ENCODE results near the gene ZFP1.
"Not testable (repeated sequence)": the region's sequence is repeated elsewhere in the genome, so short reads cannot be mapped to it uniquely, and the experiment has no call there.

ZFP1 gene

DNA sequence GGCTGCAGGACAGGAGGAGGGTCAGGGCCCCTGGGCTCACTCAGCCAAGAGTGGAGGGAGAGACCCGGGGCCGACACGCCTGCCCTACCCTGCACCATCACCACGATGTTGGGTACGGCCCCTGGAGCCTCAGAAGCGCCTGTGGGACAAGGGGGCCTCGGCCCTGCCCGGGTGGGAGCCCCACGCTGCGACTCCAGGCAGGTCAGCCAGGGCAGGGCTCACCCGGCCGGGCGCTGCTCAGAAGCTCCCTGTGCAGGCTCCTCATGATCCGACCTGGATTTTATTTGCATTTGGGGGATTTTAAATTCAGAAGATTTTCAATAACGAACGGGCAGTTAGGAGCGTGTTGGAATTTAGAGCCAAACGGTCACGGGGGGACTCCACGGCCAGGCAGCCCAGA lies 56.6 kb downstream of the ZFP1 start:
- not testable (repeated sequence) for DNase-seq (ENCODE audit: low read depth)

DNA sequence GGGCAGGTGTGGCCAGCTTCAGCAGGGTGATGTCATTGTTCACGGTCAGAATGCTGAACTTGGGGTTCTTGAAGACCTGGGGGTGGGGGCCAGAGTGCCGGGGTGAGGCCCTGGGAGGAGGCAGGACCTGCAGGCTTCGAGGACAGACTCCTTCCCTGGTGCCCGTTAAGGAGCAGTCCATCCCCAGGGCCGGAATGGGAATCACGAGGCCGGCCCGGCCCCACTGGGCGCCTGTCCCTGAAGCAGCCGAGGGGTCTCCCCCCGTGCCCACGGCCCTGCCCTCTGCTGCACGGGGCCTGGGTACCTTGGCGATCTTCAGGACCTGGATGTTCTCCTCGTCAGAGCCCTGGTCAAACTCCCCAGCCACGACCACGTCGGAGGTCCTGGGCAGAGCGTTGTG lies 57.1 kb downstream of the ZFP1 start:
- not testable (repeated sequence) for DNase-seq (ENCODE audit: low read depth)

DNA sequence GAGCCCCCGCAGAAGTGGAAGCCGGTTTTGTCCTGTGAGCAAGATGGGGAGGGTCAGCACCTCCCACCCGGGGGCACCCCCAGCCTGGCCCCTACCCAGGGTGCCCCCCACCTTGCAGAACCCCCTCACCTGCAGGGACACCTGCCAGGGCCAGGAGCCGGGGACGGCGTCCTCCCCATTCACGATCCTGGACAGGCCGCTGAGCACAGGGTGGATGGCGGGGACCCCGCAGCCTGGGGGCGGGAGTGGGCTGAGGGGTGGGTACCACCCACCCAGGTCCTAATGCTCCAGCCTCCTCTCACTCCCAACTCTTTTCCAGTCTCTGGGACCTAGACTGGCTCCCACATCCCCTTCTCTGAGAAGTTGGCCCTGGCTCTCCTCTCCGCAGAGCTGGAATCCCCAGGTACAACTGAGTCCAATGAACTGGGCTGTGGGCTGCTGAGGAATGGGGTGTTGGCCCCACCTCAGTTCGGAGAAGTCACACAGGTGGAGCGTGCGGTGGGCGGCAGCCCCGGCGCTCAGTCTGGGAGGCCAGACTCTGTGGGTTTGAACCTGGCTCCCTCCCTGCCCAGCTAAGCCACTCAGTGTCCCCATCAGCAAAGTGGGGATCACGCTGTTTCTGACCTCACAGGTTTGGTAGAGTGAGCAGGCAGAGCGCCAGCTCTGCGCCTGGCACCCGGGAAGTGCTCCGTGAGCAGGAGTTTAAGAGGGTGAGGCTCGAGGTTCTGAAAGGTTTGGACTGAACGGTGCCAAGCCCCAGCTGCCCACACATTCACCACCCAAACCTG lies 57.8 kb downstream of the ZFP1 start:
- not testable (repeated sequence) for DNase-seq (ENCODE audit: low read depth)

DNA sequence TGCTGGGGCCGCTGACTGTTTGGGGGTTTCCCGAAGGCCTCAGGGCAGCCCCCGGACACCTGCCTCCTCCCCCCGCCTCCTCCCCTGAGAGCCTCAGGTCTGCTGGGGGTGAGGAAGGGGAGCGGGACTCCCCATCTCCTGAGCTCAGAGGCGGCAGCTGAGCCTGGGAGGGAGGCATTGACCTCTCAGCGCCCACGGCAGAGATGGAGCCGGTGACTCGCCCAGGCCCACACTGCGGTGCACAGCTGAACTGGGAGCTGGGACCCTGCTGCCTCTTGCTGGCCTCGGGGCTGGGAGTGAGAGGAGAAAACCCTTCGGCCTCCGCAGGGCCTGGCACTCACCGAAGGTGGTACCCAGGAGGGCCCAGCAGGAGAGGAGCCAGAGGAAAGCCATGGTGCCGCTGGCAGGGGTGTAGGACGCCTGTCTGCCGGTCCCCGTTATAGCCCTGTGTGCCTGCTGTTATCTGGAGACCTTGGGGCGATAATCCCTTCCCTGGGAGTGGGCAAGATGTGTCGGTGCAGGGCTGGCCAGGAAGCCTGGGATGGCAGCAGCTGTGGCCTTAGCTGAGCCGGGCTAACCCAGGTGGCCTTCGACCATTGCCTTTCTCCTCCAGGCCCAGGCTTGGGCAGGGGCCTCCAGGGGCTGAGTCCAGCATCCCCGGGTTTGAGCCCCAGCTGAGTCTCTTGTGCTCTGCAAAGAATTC lies 58.6 kb downstream of the ZFP1 start, which contains the start of gene CTRB2:
Gene CTRB2 (minus strand): TSS at position 413 of the 703 bp plus-strand sequence. CDS start 20 bp downstream, at position 393.
- DNase-seq (ENCODE audit: low read depth) = no peak

DNA sequence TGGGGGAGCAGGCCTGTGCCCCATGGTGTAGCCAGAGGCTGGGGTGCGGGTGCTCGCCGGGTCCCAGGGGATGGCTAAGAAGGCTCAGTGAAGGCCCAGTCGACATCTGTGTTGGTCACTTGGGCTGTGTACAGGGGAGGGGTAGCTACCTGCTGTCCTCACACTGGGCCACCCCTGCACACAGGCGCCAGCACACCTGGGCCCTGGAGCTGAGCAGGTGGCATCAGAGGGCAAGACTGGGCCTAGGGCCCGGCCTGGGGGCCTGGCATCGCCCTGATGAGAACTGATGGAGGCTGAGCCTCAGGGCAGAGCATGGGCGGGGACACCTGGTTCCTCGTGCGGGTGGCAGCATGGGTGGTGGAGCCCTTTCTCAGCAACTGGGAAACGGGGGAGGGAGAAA lies 59.5 kb downstream of the ZFP1 start:
- DNase-seq (ENCODE audit: low read depth) = no peak

DNA sequence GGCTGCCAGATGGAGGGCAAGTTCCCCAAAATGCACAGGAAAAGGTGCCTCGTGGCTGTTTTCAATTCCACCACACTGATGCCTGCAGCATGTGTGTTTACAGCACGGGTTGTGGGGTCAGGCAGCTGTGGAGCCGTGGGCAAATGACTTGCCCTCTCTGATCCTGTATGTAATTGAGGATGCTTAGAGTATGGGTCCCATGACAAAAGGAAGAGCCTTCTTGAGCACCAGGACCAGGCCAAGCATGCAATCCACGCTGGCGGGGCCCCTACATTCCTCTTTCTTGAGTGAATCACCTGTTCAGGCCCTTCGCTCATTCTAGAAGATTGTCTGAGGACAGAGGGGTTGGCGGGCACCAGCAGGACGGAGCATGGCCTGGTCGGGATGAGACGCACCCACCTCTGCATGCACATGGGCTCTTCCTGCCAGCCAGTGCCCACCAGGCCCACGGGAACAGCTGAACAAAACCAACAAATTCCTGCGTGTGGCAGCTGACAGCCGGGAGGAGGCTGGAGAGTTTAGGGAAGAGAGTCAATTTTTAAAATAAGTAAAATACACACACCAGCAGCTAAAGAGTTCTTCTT lies 60.0 kb downstream of the ZFP1 start:
- no peak for DNase-seq (ENCODE audit: low read depth)

DNA sequence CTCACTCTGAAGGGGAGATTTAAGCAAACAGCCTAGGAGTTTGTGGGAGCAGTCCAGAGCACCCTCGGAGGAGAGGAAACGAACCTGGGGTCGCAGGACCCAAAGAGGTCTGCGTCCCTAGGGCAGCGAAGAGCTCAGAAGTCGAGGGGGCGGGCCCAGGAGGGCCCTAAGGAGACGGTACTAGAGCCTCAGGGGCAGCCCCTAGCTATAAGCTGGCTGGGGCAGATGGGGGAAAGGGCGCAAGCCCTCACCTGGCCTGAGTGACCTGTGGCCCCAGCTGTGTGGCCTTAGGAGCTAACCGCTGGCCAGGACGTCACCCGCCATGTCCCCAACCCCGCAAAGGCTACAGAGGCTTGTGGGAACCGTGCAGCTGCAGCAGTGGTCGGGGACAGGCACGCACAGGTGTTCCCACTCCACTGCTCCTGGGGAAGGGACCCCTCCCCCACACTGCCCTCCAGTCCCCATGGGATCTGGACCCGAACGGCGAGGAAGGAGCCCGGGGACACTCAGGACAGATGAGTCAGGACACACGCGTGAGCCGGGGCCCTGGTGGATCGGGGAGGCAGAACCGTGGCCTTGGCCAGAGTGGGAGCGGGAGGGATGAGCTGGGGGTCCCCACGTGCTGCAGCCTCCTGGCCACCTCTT lies 60.7 kb downstream of the ZFP1 start:
- no peak for DNase-seq (ENCODE audit: low read depth)

DNA sequence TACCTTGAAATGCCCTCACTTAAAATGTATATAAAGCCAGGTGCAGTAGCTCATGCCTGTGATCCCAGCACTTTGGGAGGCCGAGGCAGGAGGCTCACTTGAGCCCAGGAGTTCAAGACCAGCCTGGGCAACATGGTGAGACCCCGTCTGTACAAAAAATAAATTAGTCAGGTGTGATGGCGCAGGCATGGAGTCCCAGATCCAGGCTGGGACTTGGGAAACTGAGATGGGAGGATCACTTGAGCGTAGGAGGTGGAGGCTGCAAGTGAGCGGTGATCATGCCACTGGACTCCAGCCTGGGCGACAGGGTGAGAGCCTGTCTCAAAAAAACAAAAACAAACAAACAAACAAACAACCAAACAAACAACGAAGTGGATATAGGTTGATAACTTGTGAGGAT lies 61.2 kb downstream of the ZFP1 start:
- not testable (repeated sequence) for DNase-seq (ENCODE audit: low read depth)

DNA sequence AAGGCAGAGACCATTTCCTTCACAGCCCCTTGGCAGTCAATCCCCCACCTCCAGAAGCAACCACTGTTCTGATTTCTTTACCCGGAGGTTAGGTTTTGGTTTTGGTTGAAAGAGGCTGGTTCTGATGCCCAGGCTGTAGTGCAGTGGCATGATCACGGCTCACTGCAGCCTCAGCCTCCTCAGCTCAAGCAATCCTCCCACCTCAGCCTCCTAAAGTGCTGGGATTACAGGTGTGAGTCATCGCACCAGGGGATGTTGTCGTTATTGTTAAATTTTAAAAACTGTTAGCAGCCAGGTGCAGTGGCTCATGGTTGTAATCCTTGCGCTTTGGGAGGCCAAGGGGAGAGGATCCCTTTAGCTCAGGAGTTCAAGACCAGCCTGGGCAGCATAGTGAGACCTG lies 61.6 kb downstream of the ZFP1 start:
- no peak for DNase-seq (ENCODE audit: low read depth)

DNA sequence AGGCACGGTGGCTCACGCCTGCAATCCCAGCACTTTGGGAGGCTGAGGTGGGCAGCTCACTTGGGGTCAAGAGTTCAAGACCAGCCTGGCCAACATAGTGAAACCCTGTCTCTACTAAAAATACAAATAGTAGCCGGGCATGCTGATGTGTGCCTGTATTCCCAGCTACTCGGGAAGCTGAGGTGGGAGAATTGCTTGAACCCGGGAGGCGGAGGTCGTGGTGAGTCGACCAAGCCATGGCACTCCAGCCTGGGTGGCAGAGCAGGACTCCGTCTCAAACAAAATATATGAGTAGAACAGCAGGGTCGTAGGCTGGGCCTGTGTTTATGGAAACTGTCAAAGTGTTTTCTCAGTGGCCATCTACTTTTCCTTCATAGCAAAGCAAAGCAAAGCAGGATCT lies 63.0 kb downstream of the ZFP1 start:
- DNase-seq (ENCODE audit: low read depth) = not testable (repeated sequence)

DNA sequence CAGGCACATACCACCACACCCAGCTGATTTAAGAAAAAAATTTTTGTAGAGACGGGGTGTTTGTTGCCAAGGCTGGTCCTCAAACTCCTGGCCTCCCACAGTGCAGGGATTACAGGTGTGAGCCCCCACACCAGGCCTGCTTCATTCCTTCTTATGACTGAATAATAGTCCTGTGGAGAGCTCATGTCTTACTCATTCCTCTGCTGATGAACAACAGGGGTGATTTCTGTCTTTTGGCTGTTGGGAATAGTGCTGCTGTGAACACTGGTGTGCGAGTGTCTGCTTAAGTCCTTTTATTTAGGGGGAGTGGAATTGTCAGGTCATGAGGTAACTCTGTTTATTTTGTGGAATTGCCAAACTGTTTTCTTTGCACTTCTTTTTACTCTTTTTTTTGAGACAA lies 67.8 kb downstream of the ZFP1 start:
- DNase-seq (ENCODE audit: low read depth) = no peak

DNA sequence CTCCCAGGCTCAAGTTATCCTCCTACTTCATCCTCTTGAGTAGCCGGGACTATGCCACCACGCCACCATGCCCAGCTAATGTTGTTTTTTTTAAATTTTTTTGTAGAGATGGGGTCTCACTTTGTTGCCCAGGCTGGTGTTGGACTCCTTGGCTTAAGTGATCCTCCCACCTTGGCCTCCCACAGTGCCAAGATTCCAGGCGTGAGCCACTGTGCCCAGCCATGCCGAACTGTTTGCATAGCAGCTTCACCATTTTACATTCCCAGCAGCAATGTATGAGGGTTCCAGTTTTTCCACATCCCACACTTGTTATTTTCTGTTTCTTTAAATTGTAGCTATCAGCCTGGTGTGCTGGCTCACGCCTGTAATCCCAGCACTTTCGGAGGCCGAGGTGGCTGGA lies 68.3 kb downstream of the ZFP1 start:
- no peak for DNase-seq (ENCODE audit: low read depth)

DNA sequence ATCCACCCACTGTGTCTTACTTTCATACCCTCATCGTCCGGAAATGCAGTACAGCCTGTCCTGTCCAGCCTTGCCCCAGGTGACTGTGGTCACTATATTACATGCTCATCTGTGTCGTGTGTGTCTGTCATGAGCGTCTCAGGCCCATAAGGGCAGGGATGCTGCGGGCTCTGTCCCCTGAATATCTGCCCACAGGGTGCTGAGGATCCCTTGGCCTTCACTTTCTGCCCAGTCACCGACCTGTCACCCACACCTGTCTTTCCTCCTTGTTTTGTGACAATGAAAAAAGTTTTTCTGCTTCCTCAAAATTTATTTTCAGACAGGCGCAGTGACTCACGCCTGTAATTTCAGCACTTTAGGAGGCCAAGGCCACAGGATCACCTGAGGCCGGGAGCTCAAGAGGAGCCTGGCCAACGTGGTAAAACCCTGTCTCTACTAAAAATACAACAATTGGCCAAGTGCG lies 69.1 kb downstream of the ZFP1 start:
- DNase-seq (ENCODE audit: low read depth) = no peak

DNA sequence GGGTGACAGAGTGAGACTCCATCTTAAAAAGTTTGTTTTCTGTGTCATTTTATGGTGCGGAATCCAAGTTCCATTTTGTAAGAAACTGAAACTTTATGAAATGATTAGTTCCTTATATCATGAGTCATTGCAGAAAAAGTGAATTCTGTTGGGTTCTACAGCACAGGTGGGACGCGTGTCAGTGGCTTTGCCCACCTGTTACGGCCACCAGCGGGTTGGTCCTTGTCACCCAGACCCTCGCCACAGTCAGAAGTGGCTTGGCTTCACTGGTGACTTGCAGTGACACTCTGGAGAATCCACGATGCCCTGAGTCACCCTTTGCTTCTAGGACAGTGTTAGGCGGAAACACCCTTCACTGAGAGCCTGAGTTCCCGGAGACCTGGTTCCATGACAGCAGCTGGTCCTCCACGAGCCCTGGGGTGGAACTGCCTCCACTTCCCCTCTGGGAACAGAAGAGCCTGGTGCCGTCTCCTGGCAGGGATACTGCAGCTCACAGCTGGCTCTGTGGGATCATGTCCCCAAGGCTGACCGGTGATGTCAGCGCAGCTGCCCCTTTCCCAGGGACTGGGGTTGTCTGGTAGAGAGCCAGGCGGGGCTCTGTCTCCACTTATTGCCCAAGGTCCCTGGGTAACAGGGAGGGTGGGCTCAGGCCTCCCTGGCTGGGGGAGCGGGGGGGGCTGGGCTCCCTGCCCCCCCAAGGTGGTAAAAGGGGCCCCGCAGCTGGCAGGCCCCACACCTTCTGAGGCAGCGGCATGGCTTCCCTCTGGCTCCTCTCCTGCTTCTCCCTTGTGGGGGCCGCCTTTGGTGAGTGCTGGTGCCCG lies 70.1 kb downstream of the ZFP1 start, which contains the start of gene CTRB1:
Gene CTRB1 (plus strand): TSS at position 733 of the 821 bp plus-strand sequence. CDS start 20 bp downstream, at position 753.
- DNase-seq (ENCODE audit: low read depth) = no peak

DNA sequence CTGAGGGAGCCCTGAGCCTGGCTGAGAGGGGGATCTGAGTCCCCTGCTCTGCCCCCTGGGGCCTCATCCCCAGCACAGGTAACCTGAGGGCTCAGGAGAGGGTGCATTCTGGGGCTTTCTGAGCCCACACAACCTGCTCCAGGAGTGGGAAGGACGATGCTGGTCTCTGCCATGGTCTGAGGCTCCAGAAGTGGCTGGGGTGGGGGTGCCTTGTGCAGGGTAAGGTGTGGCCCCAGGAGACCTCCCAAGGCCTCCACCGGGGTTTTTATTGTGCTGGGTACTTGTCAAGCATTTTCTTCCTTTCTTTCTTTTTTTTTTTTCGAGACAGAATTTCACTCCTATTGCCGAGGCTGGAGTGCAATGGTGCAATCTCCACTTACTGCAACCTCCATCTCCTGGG lies 70.8 kb downstream of the ZFP1 start:
- DNase-seq (ENCODE audit: low read depth) = no peak

DNA sequence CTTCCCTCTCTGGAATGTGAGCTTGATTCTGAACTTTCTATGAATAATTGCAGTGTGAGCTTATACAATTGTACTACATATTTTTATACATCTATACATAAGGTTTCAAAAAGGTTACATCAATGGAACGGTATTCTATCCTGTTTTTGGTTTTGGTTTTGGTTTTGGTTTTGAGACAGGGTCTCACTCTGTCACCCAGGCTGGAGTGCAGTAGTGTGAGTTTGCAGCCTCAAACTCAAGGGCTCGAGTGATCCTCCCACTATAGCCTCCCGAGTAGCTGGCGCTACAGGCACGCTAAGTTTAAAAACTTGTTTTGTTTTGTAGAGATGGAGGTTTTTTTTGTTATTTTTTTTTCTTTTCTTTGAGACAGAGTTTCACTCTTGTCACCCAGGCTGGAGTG lies 71.5 kb downstream of the ZFP1 start:
- DNase-seq (ENCODE audit: low read depth) = no peak
